Mesendoderm (in vitro differentiated cells): Measurements from ENCODE around the gene SPATS2.

ENCODE experiments used
- DNase-seq: peaks from one replicate; pipeline ENCODE4 v3.0.0; 2013
- H2AK5ac ChIP-seq: 2 replicates; pipeline ENCODE4 v1.6.1; 2013; ENCODE audit warnings: low read length, inconsistent platforms
- H2BK120ac ChIP-seq: 2 replicates; pipeline ENCODE4 v1.6.1; 2013; ENCODE audit warnings: low read depth, mild to moderate bottlenecking, low read length, moderate library complexity, mixed read lengths
- H2BK15ac ChIP-seq: replicated peaks from 2 replicates; pipeline ENCODE4 v1.6.1; 2013; ENCODE audit warnings: low read depth, mild to moderate bottlenecking, moderate library complexity
- H2BK5ac ChIP-seq: 2 replicates; pipeline ENCODE4 v1.6.1; 2013; ENCODE audit warnings: low read length, inconsistent platforms
- H3K18ac ChIP-seq: 2 replicates; pipeline ENCODE4 v1.6.1; 2013; ENCODE audit warnings: mild to moderate bottlenecking, low read length, mixed read lengths
- H3K23ac ChIP-seq: one replicate; pipeline ENCODE4 v1.6.1; 2013; ENCODE audit warnings: low read length
- H3K27ac ChIP-seq: 2 replicates; pipeline ENCODE4 v1.5.1; 2013; ENCODE audit warnings: low read depth, mild to moderate bottlenecking, inconsistent platforms, low read length, moderate library complexity
- H3K27me3 ChIP-seq: 2 replicates; pipeline ENCODE4 v1.6.1; 2013; ENCODE audit warnings: low read length, control low read depth, mild to moderate bottlenecking, inconsistent platforms; ENCODE audit not compliant: insufficient read depth, poor library complexity
- H3K36me3 ChIP-seq: 2 replicates; pipeline ENCODE4 v1.6.1; 2013; ENCODE audit warnings: low read length, inconsistent platforms; ENCODE audit not compliant: control insufficient read depth, insufficient read depth
- H3K4ac ChIP-seq: one replicate; pipeline ENCODE4 v1.6.1; 2013; ENCODE audit warnings: low read depth, mild to moderate bottlenecking, low read length, moderate library complexity
- H3K4me1 ChIP-seq: 2 replicates; pipeline ENCODE4 v1.6.1; 2013; ENCODE audit warnings: low read depth, low read length, inconsistent platforms; ENCODE audit not compliant: control insufficient read depth
- H3K4me2 ChIP-seq: 2 replicates; pipeline ENCODE4 v1.6.1; 2013; ENCODE audit warnings: low read length
- H3K4me3 ChIP-seq: 2 replicates; pipeline ENCODE4 v1.5.1; 2013; ENCODE audit warnings: mild to moderate bottlenecking, low read length
- H3K56ac ChIP-seq: one replicate; pipeline ENCODE4 v1.6.1; 2013; ENCODE audit warnings: low read length
- H3K79me1 ChIP-seq: 2 replicates; pipeline ENCODE4 v1.6.1; 2013; ENCODE audit warnings: low read length, inconsistent platforms
- H3K79me2 ChIP-seq: 2 replicates; pipeline ENCODE4 v1.6.1; 2013; ENCODE audit warnings: mild to moderate bottlenecking, low read length; ENCODE audit not compliant: control insufficient read depth, insufficient read depth
- H3K9ac ChIP-seq: 2 replicates; pipeline ENCODE4 v1.6.1; 2013; ENCODE audit warnings: low read length, inconsistent platforms
- H4K5ac ChIP-seq: one replicate; pipeline ENCODE4 v1.6.1; 2013; ENCODE audit warnings: low read length
- H4K8ac ChIP-seq: one replicate; pipeline ENCODE4 v1.6.1; 2013; ENCODE audit warnings: low read depth, mild to moderate bottlenecking, control low read depth, low read length, moderate library complexity
- WGBS: extraction: QIAGEN DNeasy Blood & Tissue Kit; methylation state at CpG from one replicate; pipeline ENCODE4 v1.1.7; 2013; ENCODE audit warnings: low lambda C conversion rate, missing lambda C conversion rate; ENCODE audit not compliant: insufficient coverage; ENCODE audit errors: extremely low coverage; 5-methylcytosine and 5-hydroxymethylcytosine counted together

Gene SPATS2

DNA sequence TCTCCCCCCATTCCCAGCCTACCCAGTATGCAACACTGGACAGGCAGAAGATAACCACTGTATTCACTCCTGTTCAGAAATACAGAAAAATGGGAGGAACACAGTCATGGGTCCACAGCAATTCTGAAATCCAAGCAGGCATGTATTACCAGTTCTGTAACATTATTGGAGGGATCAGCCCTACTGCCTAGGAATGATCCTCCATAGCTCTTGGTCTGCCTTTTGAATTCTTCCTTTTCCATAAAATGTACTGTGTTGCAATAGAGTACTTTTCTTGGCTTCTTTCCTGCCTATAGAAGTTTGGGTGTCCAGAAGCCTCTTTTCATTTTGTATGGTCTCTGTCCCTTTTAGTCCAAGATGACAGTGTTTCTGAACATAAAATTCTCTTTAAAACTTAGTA lies 46.5 kb downstream of the SPATS2 start:
- Histone ChIP-seq H3K79me1 (peaks cover 4% of the 10 kb centered on the region), H2AK5ac (no peak overlapping the region), H3K4ac (no peak overlapping the region), H3K27ac (no peak overlapping the region), H2BK5ac (no peak overlapping the region), H4K8ac (no peak overlapping the region), H3K18ac (no peak overlapping the region), H3K9ac (no peak overlapping the region), H3K4me3 (no peak overlapping the region), H2BK120ac (no peak overlapping the region), H4K5ac (no peak overlapping the region), H3K23ac (no peak overlapping the region), H3K79me2 (peaks cover 2% of the 10 kb centered on the region), H3K4me2 (no peak overlapping the region), H3K27me3 (no peaks in the 10 kb centered on the region), H2BK15ac (no peak overlapping the region), H3K4me1 (no peaks in the 10 kb centered on the region), H3K36me3 (no peaks in the 10 kb centered on the region), H3K56ac (no peak overlapping the region)
- DNase-seq = no peak

DNA sequence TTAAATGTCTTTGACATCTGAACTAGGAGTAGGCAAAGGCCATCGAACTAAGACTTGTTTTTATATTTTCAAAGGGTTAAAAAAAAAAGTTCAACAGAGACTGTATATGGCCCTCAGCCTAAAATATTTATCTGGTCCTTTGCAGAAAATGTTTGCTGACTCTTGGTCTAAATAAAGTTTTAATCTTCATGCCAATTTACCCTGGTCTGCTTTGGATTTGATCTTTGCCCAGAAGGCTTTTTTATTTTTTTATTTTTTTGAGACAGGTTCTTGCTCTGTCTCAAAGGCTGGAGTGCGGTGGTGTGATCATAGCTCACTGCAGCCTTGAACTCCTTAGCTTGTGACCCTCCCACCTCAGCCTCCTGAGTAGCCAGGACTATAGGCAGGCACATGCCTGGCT lies 47.1 kb downstream of the SPATS2 start:
- Histone ChIP-seq H3K18ac (no peak overlapping the region), H3K4me1 (no peaks in the 10 kb centered on the region), H3K4me3 (no peak overlapping the region), H3K23ac (no peak overlapping the region), H3K36me3 (no peaks in the 10 kb centered on the region), H3K79me1 (peaks cover 4% of the 10 kb centered on the region), H3K9ac (no peak overlapping the region), H3K27me3 (no peaks in the 10 kb centered on the region), H3K27ac (no peak overlapping the region), H3K79me2 (peaks cover 2% of the 10 kb centered on the region), H4K8ac (no peak overlapping the region), H2BK120ac (no peak overlapping the region), H2BK15ac (no peak overlapping the region), H2AK5ac (no peak overlapping the region), H2BK5ac (no peak overlapping the region), H3K4me2 (no peak overlapping the region), H4K5ac (no peak overlapping the region), H3K4ac (no peak overlapping the region), H3K56ac (no peak overlapping the region)
- no CpG with 5 or more reads among the region's 2 CpGs for whole genome bisulfite sequencing
- DNase-seq = no peak

DNA sequence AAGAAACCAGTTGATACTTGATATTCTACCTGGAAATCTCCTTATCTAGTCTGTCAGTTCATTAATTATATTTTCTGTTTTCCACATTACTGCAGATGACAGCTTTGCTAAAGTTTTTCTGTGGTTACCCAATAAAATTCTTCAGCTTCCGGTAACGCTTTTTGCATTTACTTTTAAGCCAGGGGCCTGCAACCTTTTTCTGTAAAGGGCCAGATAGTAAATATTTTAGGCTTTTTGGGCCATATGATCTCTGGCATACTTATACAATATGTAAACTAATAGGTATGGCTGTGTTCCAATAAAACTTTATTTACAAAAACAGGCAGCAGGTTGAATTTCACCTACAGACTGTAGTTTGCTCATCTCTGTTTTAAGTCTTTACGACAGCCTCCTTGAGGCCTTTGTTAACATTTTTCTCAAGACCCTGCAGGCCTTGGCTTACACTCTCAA lies 48.3 kb downstream of the SPATS2 start:
- Histone ChIP-seq H4K5ac (no peak overlapping the region), H3K18ac (no peak overlapping the region), H3K27me3 (no peaks in the 10 kb centered on the region), H4K8ac (no peak overlapping the region), H2BK5ac (no peak overlapping the region), H3K4me3 (no peak overlapping the region), H3K4me2 (no peak overlapping the region), H3K56ac (no peak overlapping the region), H3K4me1 (no peaks in the 10 kb centered on the region), H3K9ac (no peak overlapping the region), H3K23ac (no peak overlapping the region), H3K36me3 (no peaks in the 10 kb centered on the region), H3K79me2 (peaks cover 2% of the 10 kb centered on the region), H2BK15ac (no peak overlapping the region), H2BK120ac (no peak overlapping the region), H2AK5ac (no peak overlapping the region), H3K4ac (no peak overlapping the region), H3K79me1 (peaks cover 2% of the 10 kb centered on the region), H3K27ac (no peak overlapping the region)
- no peak for DNase-seq
- no CpG with 5 or more reads among the region's 3 CpGs for WGBS

DNA sequence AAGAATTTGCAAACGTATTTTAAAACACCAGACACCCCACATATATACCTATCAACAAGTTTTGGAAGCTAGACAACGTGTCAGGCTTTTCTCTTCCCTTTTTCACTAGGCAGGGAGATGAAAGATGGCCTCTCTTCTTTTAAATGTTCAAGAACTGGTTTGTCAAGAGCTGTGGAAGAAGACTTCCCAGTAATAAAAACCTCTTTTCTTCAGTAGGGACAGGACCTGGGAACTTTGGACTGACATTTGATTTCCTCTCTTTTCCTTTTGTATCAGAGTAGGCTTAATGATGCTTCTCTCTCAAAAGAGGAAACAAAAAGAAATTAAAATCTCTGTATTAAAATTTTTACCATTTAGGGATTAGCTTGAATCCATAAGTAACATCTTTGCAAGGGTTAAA lies 49.6 kb downstream of the SPATS2 start:
- Histone ChIP-seq H3K56ac (no peak overlapping the region), H3K4ac (no peak overlapping the region), H3K27me3 (no peaks in the 10 kb centered on the region), H3K79me2 (no peaks in the 10 kb centered on the region), H3K4me1 (no peaks in the 10 kb centered on the region), H3K4me2 (no peak overlapping the region), H2BK120ac (no peak overlapping the region), H4K8ac (no peak overlapping the region), H3K18ac (no peak overlapping the region), H2BK15ac (no peak overlapping the region), H3K36me3 (no peaks in the 10 kb centered on the region), H4K5ac (no peak overlapping the region), H2AK5ac (no peak overlapping the region), H3K4me3 (no peak overlapping the region), H3K27ac (no peak overlapping the region), H2BK5ac (no peak overlapping the region), H3K9ac (no peak overlapping the region), H3K79me1 (peaks cover 2% of the 10 kb centered on the region), H3K23ac (no peak overlapping the region)
- DNase-seq = no peak
- no CpG with 5 or more reads among the region's 2 CpGs for WGBS

DNA sequence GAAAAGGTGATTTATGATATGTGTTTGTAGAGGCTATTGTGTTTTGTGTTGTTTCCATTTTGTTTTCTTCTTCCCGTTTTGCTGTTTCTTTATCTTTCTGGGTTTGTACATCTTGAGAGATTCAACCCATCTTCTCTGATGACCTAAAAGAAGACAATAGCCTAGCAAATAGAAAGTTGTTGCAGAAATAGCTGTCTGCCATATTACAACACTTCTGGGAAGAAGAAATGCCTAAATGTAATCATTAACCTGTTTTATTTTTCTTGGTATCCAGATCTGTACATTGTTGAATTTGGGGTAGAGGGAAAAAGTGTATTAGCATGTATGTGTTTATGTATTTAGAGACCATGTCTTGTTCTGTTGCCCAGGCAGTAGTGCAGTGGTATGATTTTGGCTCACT lies 50.3 kb downstream of the SPATS2 start:
- H3K4me2 ChIP-seq = no peak overlapping the region
- H2AK5ac ChIP-seq = no peak overlapping the region
- H3K4me1 ChIP-seq = no peaks in the 10 kb centered on the region
- no peak overlapping the region for H3K9ac ChIP-seq
- H3K79me1 ChIP-seq = peaks cover 2% of the 10 kb centered on the region
- H3K27ac ChIP-seq = no peak overlapping the region
- no peak overlapping the region for H3K4ac ChIP-seq
- no peaks in the 10 kb centered on the region for H3K36me3 ChIP-seq
- H3K27me3 ChIP-seq = no peaks in the 10 kb centered on the region
- no peak overlapping the region for H2BK15ac ChIP-seq
- H3K56ac ChIP-seq = no peak overlapping the region
- no peak overlapping the region for H4K5ac ChIP-seq
- H4K8ac ChIP-seq = no peak overlapping the region
- H2BK5ac ChIP-seq = no peak overlapping the region
- H2BK120ac ChIP-seq = no peak overlapping the region
- no peak overlapping the region for H3K4me3 ChIP-seq
- no peak for DNase-seq
- H3K23ac ChIP-seq = no peak overlapping the region
- H3K18ac ChIP-seq = no peak overlapping the region
- no peaks in the 10 kb centered on the region for H3K79me2 ChIP-seq
- WGBS = no CpG with 5 or more reads among the region's 1 CpG

GRCh38 chr12:49420556-49420955 lies 53.3 kb downstream of the SPATS2 start:
- no peak overlapping the region for H4K5ac ChIP-seq
- H2BK120ac ChIP-seq = no peak overlapping the region
- H3K23ac ChIP-seq = no peak overlapping the region
- H3K4me3 ChIP-seq = no peak overlapping the region
- no peak overlapping the region for H3K4ac ChIP-seq
- H3K27ac ChIP-seq = no peak overlapping the region
- no peak overlapping the region for H3K18ac ChIP-seq
- DNase-seq = no peak
- H3K4me2 ChIP-seq = no peak overlapping the region
- no peaks in the 10 kb centered on the region for H3K79me2 ChIP-seq
- H3K27me3 ChIP-seq = no peaks in the 10 kb centered on the region
- H3K9ac ChIP-seq = no peak overlapping the region
- WGBS = no CpG with 5 or more reads among the region's 4 CpGs
- H2AK5ac ChIP-seq = no peak overlapping the region
- H3K56ac ChIP-seq = no peak overlapping the region
- no peaks in the 10 kb centered on the region for H3K4me1 ChIP-seq
- H3K79me1 ChIP-seq = no peaks in the 10 kb centered on the region
- no peaks in the 10 kb centered on the region for H3K36me3 ChIP-seq
- H4K8ac ChIP-seq = no peak overlapping the region
- H2BK15ac ChIP-seq = no peak overlapping the region
- no peak overlapping the region for H2BK5ac ChIP-seq
